Measurements from ENCODE around the gene CLCF1. TPM values are rescaled to one million over a fixed set of nuclear protein-coding genes. Genes with fewer than 3 reads are reported as not detected.

CLCF1 gene
- total RNA-seq, 2 experiments from 2014 or later: not detected

DNA sequence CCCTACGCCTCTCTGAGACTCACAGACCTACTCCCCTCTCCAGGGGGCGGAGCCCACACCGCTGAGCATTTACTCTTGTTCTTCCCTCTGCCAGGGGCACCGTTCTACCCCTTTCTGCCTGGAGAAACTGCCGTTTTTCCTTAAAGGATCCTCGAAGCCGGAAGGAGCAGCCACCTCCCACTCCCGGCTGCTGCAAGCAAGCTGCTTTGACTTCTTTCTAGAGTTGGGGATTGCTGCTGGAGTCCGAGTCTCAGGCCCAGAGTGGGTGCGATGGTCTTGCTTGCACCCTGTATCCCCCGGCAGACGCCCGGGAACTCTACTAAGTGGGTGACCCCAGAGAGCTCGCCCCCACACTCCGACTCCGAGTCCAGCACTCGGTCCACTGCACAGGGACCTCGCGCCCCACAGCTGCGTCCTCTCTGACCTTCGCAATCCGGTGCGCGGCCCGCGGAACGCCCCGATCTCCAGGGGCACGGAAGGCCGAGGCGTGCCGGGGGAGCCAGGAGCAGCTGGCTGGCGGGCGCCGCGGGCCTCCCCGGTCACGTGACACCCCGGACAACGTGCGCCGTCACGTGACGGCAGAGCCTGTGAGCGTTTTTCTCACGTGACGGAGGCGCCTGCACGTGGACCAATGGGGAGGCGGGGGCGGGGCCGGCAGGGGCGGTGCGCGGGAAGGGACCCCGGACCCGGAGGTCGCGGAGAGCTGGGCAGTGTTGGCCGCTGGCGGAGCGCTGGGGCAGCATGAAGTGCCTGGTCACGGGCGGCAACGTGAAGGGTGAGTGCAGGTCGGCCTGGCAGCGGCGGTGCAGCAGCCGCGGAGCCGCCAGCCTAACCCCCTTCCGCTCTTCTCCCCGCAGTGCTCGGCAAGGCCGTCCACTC is 18.1 kb upstream of the CLCF1 start, which contains the start of gene RAD9A:
Gene RAD9A, plus strand, starts transcription at position 683 of the 879 bp plus-strand sequence. Its CDS starts 59 bp downstream, at position 742.
- no peaks in the 10 kb centered on the region for H3K9me3 Mint-ChIP-seq
- CTCF ChIA-PET: interaction anchor here (0.6 to 1.7 kb wide), 14 partner anchors 9 to 78 kb away, joined by 3 to 7 read pairs (median 3); partner anchors contain the start of genes POLD4 and PPP1CA
- peaks cover 5% of the 10 kb centered on the region for H3K36me3 Mint-ChIP-seq (ENCODE audit: low read depth)

DNA sequence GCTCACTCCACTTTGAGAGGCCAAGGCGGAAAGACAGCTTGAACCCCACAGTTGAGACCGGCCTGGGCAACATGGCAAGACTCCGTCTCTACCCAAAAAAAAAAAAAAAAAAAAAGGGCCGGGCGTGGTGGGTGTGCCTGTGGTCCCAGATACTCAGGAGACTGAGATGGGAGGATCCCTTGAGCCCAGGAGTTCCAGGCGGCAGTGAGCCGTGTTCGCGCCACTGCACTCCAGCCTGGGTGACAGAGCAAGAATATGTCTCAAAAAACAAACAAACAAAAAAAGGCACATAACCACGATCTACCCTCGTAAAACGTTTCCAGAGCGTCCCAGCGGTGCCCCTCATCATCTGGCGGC is 17.5 kb upstream of the CLCF1 start:
- H3K36me3 Mint-ChIP-seq (ENCODE audit: low read depth): peaks cover 5% of the 10 kb centered on the region

More for the DNA sequence above, 18.1 kb upstream of the CLCF1 start, which contains the start of gene RAD9A:
- peak; percentile 93 for DNase-seq
- H3K27ac Mint-ChIP-seq: peak within 1 kb of the TSS; percentile 51
- H3K27me3 Mint-ChIP-seq (ENCODE audit: low read depth): no peaks in the 10 kb centered on the region
- peaks cover 31% of the 10 kb centered on the region for H3K4me1 Mint-ChIP-seq (ENCODE audit: low read depth)
- intact Hi-C loops (cut with micrococcal nuclease): loop anchor here (1.0 to 5.0 kb wide), 2 partner anchors 78 to 149 kb away; partner anchors contain the start of gene TMEM134
- H3K4me3 Mint-ChIP-seq: peak within 1 kb of the TSS; percentile 86

DNA sequence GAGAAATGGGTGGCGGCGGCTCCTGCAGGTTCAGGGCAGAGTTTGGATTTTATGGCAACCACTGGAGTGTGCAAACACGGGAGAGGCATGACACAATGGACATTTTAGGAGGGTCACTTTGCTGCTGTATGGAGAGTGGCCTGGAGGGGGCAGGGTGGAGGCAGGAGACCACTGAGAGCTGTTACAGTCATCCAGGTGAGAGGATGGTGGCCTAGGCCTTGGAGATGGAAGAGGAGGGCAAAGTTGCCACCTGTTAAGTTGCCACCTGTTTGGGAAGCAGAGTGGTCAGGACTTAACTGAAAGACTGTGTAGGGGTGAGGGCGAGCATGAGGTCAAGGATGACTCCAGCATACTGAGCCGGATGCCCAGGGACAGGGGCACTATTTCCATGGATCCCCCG is 16.1 kb upstream of the CLCF1 start:
- Mint-ChIP-seq H3K9me3 (no peaks in the 10 kb centered on the region), H3K27me3 (ENCODE audit: low read depth) (no peaks in the 10 kb centered on the region), H3K36me3 (ENCODE audit: low read depth) (peaks cover 5% of the 10 kb centered on the region), H3K4me3 (peak overlapping the region; percentile 38), H3K27ac (no peak overlapping the region), H3K4me1 (ENCODE audit: low read depth) (peaks cover 28% of the 10 kb centered on the region)
- DNase-seq: peak; percentile 65
- CTCF ChIA-PET: interaction anchor here (1.2 to 1.5 kb wide), 4 partner anchors 9 to 43 kb away, joined by 3 to 5 read pairs (median 4); partner anchors contain the start of gene TBC1D10C
- intact Hi-C loops (cut with micrococcal nuclease): loop anchor here (1.0 kb wide), 1 partner anchor 117 kb away; no protein-coding TSS in a partner anchor

More for the DNA sequence above, 17.5 kb upstream of the CLCF1 start:
- H3K9me3 Mint-ChIP-seq: no peaks in the 10 kb centered on the region
- H3K4me3 Mint-ChIP-seq: peak overlapping the region; percentile 86
- DNase-seq: no peak
- no peaks in the 10 kb centered on the region for H3K27me3 Mint-ChIP-seq (ENCODE audit: low read depth)
- CTCF ChIA-PET: interaction anchor here (0.6 to 1.7 kb wide), 6 partner anchors 9 to 73 kb away, joined by 3 to 6 read pairs (median 4); no protein-coding TSS in a partner anchor
- H3K4me1 Mint-ChIP-seq (ENCODE audit: low read depth): peaks cover 28% of the 10 kb centered on the region
- H3K27ac Mint-ChIP-seq: peak overlapping the region; percentile 39
- intact Hi-C loops (cut with micrococcal nuclease): loop anchor here (1.0 to 5.0 kb wide), 2 partner anchors 78 to 149 kb away; partner anchors contain the start of gene TMEM134

DNA sequence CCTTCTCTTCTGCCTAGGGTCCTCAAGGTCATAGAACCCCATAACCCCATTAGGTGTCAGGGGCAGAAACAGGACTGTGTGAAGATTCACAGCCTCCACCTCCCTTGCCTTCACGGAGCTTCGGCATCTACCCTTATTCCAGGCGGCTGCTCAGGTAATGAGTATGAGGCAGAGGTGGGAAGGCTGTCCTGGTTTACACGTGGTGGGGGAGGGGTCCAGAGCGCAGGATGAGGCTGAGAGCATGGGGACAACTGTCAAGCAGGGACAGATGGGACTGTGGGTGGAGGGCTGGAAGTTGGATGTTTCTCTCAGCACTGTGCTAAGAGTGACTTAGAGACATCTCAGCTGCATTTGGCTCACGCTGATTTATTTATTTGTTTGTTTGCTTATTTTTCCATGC is 14.1 kb upstream of the CLCF1 start:
- Mint-ChIP-seq H3K4me3 (no peak overlapping the region), H3K36me3 (ENCODE audit: low read depth) (peaks cover under 1% of the 10 kb centered on the region), H3K27me3 (ENCODE audit: low read depth) (no peaks in the 10 kb centered on the region), H3K9me3 (no peaks in the 10 kb centered on the region), H3K4me1 (ENCODE audit: low read depth) (peaks cover 14% of the 10 kb centered on the region), H3K27ac (no peak overlapping the region)
- intact Hi-C loops (cut with micrococcal nuclease): no loop called here
- no peak for DNase-seq
- CTCF ChIA-PET: interaction anchor here (1.3 to 19.4 kb wide), 4 partner anchors 10 to 42 kb away, joined by 3 to 636 read pairs (median 8); partner anchors contain the start of genes POLD4 and PPP1CA

DNA sequence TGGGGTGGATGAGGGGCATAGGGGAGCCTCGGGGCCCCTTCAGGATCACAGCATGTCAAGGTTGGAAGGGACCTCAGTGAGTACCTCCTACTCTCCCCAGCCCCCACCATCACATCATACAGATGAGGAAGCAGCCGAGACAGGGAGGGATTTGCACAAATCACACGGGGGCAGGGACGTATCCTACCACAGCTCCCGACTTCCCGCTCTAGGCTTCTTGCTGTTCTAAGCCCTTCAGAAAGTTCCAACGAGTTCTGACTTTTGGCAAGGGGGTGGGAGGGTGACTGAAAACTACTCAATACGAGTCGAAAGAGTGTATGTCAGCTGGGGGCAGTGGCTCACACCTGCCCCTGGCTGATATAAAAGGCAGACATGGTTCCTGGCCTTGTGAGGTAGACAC is 13.7 kb upstream of the CLCF1 start:
- intact Hi-C loops (cut with micrococcal nuclease): no loop called here
- no peaks in the 10 kb centered on the region for H3K9me3 Mint-ChIP-seq
- peaks cover 12% of the 10 kb centered on the region for H3K4me1 Mint-ChIP-seq (ENCODE audit: low read depth)
- no peak for DNase-seq
- no peaks in the 10 kb centered on the region for H3K36me3 Mint-ChIP-seq (ENCODE audit: low read depth)
- H3K27ac Mint-ChIP-seq: no peak overlapping the region
- no peak overlapping the region for H3K4me3 Mint-ChIP-seq
- CTCF ChIA-PET: interaction anchor here (0.8 to 19.4 kb wide), 5 partner anchors 9 to 41 kb away, joined by 3 to 636 read pairs (median 6); partner anchors contain the start of genes POLD4 and PPP1CA
- peaks cover 2% of the 10 kb centered on the region for H3K27me3 Mint-ChIP-seq (ENCODE audit: low read depth)

DNA sequence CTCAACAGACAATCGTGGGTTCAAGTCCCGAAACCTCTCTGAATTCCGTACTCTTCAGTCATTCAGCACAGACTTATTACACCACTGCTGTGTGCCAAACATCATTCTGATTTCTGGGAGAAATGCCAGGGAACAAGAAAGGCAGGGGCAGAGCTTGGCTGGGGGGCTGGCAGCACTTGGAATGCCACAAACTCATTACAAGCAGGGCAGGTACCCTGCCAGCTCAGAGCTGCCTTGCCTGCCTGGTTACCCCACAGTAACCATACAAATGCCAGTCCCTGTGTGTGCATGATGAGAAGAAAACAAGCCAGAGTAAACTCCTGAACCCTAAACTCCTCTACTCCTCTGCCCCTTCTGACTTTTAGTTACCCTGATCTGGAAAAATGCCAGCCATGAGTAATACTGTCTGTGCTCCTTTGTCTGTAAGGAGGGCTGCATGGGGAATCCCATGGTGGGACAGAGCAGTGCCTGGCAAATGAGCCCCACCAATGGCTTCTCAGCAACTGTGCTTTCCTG is 11.5 kb upstream of the CLCF1 start:
- intact Hi-C loops (cut with micrococcal nuclease): no loop called here
- no peak overlapping the region for H3K27ac Mint-ChIP-seq
- no peaks in the 10 kb centered on the region for H3K36me3 Mint-ChIP-seq (ENCODE audit: low read depth)
- peaks cover 7% of the 10 kb centered on the region for H3K4me1 Mint-ChIP-seq (ENCODE audit: low read depth)
- H3K27me3 Mint-ChIP-seq (ENCODE audit: low read depth): peaks cover 2% of the 10 kb centered on the region
- DNase-seq: no peak
- H3K9me3 Mint-ChIP-seq: no peaks in the 10 kb centered on the region
- H3K4me3 Mint-ChIP-seq: no peak overlapping the region
- CTCF ChIA-PET: interaction anchor here (1.2 to 19.4 kb wide), 2 partner anchors 28 to 94 kb away, joined by 3 to 636 read pairs; partner anchors contain the start of gene POLD4

DNA sequence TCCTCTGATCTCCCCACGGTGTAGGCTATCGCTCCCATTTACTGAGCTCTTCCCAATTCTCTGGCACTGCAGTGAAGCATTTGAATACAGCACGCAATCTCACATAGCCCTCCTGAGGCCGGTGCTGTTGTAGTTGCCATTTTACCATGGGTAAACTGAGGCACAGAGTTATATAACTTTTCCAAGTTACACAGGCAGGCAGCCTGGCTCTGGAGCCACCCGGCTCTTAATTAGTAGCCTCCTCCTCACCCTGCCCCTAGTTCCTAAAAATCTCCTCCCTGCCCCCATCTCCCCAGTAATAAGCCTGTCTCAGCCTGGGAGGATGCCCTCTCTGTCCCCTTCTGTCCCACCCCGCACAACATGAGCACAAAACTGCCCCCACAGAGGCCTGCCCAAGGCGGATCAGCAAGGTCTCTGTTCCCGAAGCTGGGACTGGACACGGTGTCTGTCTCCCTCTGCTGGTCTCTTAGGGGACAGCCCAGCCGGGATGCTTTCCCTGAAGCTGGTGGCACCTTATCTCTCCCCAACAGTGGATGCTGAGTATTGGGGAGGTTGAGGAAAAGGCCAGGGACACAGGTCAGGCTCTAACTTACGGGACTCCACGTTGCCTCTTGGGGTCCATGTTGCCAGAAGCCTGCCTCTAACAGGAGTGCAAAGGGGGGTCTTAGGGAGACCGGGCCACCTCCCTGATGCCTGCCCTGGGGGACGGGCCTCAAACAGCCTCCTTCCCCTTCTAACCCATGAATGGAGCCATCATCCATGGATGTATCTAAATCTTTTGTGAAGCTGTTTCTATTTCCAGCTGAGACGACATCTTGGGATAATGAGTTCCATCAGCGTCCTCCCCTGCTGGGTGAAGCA is 9.1 kb upstream of the CLCF1 start:
- DNase-seq: peak; percentile 92
- Mint-ChIP-seq H3K4me1 (ENCODE audit: low read depth) (peaks cover 2% of the 10 kb centered on the region), H3K36me3 (ENCODE audit: low read depth) (no peaks in the 10 kb centered on the region), H3K9me3 (no peaks in the 10 kb centered on the region), H3K27me3 (ENCODE audit: low read depth) (peaks cover 2% of the 10 kb centered on the region), H3K27ac (no peak overlapping the region), H3K4me3 (no peak overlapping the region)
- intact Hi-C loops (cut with micrococcal nuclease): loop anchor here (1.0 to 2.0 kb wide), 6 partner anchors 25 to 302 kb away; no protein-coding TSS in a partner anchor
- CTCF ChIA-PET: interaction anchor here (0.6 to 19.4 kb wide), 29 partner anchors 8 to 325 kb away, joined by 3 to 636 read pairs (median 4); partner anchors contain the start of genes AIP, CLCF1, POLD4 and PPP1CA

DNA sequence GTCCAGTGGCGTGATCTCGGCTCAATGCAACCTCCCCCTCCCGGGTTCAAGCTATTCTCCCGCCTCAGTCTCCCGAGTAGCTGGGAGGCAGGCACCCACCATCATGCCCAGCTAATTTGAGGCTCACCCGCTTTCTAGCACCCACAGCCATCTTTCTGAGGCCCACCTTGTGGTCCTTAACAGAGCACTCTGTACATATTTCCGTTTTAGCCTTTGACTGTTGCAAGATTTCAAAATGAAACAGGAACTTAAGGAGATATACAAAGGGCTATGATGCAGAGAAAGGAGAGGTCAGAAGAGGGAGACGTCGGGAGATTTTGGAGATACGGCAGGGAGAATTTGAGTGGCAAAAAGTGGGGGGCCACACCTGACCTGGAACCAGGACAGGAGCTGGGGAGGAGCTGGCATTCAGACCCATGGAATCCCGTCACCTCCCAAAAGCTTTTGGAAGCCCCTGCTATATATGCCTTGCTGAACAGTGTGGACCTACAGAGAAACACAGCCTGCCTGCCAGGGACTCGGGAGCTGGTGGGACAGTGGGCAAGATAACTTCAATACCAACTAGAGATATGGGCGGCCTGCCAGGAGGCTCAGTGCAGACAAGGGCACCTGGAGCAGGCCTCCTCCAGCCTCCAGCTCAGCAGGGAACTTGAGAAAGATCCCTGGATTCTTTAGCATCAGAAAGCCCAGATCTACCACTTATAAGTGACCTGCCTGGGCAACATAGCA is 8.0 kb upstream of the CLCF1 start:
- no peaks in the 10 kb centered on the region for H3K36me3 Mint-ChIP-seq (ENCODE audit: low read depth)
- H3K27ac Mint-ChIP-seq: no peak overlapping the region
- H3K4me1 Mint-ChIP-seq (ENCODE audit: low read depth): peaks cover 2% of the 10 kb centered on the region
- peaks cover 5% of the 10 kb centered on the region for H3K27me3 Mint-ChIP-seq (ENCODE audit: low read depth)
- CTCF ChIA-PET: interaction anchor here (0.6 to 19.4 kb wide), 26 partner anchors 8 to 324 kb away, joined by 3 to 636 read pairs (median 4); partner anchors contain the start of genes CLCF1, POLD4, PPP1CA and RAD9A
- no peak for DNase-seq
- intact Hi-C loops (cut with micrococcal nuclease): no loop called here
- H3K9me3 Mint-ChIP-seq: no peaks in the 10 kb centered on the region
- H3K4me3 Mint-ChIP-seq: no peak overlapping the region

DNA sequence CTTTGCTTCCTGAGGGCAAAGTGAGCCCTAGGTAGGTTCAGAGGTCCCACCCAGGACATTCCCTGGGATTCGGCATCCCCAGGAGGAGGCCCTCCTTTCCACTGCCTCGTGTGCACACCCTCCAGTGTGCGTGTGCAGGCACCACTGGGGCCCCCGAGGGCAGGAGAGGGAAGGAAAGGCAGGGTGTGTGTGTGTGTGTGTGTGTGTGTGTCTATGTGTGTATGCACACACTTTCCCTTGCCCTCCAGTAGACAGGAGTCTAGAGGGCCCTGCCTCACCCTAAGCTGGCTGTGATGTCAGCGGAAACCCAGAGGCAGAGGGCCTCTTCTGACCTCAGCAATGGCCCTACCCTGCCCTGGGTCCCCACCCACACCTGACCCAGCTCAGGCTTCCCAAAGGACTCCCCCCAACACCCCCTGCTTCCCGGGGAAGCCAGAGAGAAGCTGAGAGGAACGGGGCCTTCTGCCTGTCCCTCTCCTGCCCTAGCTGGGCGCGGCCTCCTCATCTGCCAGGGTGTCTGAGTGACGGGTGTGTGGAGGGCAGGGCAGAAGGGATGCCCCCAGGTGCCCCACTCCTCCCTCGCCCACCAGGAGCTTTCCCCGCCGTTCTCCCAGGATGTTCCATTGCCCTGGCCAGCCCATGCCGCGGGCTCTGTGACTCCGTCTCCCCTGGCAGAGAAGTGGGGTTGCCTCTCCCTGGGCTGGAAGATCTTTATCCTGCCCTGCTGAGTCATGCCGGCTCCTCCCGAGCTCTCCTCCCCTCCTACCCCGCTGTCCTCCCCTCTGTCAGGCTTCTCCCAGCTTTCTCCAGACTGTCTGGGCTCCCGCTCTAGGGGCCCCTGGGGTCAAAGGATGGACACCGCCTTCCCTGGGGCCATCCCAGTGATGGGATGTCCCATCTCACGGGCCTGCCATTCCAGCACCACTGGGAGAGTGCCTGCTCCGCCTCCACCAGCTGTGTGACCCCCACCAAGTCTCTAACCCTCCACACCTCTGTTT is 6.0 kb upstream of the CLCF1 start:
- CTCF ChIA-PET: interaction anchor here (0.6 to 19.4 kb wide), 7 partner anchors 8 to 304 kb away, joined by 3 to 636 read pairs (median 6); partner anchors contain the start of genes CLCF1 and POLD4
- Mint-ChIP-seq H3K27me3 (ENCODE audit: low read depth) (peaks cover 11% of the 10 kb centered on the region), H3K4me3 (no peak overlapping the region), H3K27ac (no peak overlapping the region), H3K36me3 (ENCODE audit: low read depth) (no peaks in the 10 kb centered on the region), H3K9me3 (no peaks in the 10 kb centered on the region), H3K4me1 (ENCODE audit: low read depth) (peaks cover 10% of the 10 kb centered on the region)
- intact Hi-C loops (cut with micrococcal nuclease): no loop called here
- DNase-seq: no peak

DNA sequence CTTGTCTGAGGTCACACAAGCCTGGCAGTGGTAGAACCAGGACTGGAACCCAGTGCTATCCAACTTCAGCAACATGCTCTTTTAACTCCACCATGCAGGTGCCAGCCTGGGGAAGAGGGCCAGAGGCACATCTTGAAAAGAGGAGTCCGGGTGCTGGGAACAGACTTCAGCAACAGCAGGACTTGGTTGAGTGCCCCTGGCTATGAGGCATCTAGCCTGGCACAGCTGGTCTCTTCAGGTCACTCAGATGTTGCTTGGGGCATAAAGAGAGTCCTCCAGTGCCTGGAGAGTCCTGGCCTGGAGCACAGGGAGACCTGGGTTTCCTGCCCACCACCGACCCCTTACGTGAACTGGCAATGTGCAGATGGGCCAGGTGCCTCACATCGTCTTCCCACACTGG is 5.1 kb upstream of the CLCF1 start:
- Mint-ChIP-seq H3K36me3 (ENCODE audit: low read depth) (no peaks in the 10 kb centered on the region), H3K27me3 (ENCODE audit: low read depth) (peaks cover 17% of the 10 kb centered on the region), H3K27ac (no peak overlapping the region), H3K9me3 (no peaks in the 10 kb centered on the region), H3K4me3 (no peak overlapping the region), H3K4me1 (ENCODE audit: low read depth) (peaks cover 15% of the 10 kb centered on the region)
- CTCF ChIA-PET: interaction anchor here (0.8 to 19.4 kb wide), 5 partner anchors 9 to 35 kb away, joined by 3 to 636 read pairs (median 3); partner anchors contain the start of gene POLD4
- intact Hi-C loops (cut with micrococcal nuclease): no loop called here
- no peak for DNase-seq
